Hematopoietic multipotent progenitor cell treated with erythropoietin and hydrocortisone succinate and interleukin-3 and kit ligand, for 6 days (in vitro differentiated cells): ENCODE data around the gene GAB4.
"Not testable (repeated sequence)": the region's sequence is repeated elsewhere in the genome, so short reads cannot be mapped to it uniquely, and the experiment has no call there.

Experiments
- DNase-seq: peaks from one replicate; pipeline ENCODE4 v3.0.0-alpha.2; 2015

GAB4 gene

DNA sequence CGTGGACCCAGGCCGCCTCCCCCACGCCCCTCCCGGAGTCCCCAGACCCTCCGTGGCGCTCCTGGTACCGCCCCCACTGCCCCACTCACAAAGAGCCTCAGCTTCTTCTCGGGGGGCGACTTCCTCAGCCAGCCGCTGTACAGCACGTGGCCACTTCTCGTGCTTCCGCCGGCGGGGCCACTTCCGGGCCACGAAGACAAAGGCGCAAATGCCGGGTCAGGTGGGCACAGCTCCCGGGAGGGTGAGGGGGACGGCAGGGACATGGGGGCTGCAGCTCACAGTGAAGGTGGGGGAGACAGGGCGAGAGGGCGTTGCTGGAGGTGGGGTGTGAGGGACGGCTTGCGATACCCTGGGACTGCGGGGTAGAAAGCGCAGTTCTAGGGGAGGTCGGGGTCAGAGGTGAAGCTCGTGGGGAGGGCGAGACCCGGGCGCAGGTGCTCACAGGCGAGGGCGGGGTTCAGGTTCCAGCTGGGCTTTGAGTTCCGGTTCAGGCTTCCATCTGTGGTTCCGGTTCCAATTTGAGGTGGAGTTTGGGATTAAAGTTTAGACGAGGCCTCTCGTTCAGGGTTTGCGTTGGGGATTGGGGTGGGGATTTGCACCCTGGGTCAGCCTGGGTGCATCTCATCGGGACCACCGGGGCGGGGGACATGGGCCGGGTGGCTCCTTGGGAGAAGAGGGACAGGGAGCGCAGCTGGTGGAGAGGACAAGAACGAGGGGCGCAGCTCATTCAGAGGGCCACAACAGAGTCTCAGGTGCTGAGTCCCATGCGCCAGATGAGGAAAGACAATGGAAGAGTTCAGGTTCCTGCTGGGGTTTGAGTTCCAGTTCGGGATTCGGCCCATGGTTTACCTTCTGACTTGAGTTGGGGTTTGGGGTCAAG lies at the start of gene GAB4:
Gene GAB4, minus strand, starts transcription at position 371 of the 880 bp plus-strand sequence. Its CDS starts 108 bp downstream, at position 263.
- no peak for DNase-seq

DNA sequence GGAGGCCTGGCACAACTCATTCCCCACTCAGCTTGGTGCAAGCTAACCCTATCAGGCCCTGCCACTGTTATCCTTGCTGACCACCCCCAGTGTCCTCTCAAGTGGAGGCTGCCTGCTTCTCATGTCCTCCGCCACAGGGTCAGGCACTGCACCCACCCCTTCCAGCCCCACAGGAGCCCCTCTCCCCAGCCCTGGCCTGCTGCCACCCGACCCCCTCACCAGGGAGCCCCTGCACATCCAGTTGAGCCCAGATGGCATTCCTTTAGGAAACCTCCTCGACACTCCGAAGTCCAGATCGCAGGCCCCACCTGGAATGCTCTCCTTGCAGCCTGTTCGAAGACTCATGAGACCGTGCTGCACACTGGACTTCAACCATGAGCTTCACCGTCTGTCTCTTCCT lies 48.8 kb upstream of the GAB4 start:
- DNase-seq = no peak

DNA sequence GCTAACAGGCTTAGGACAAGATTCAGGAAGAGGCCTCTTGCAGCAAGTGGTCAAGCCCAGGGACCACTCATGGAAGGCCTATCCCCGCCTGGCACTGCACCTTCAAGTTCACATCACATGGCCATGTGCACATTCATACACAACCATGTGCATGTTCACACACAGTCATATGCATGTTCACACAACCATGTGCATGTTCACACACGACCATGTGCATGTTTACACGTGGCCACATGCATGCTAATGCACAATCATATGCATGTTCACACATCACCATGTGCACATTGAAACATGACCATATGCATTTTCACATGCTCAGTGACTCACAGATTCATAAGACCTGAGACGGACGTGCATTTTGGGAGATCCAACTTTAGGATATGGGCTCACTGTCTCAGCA lies 48.0 kb upstream of the GAB4 start:
- no peak for DNase-seq

GRCh38 chr22:17047656-17048055 lies 39.6 kb upstream of the GAB4 start:
- peak; percentile 35 for DNase-seq

DNA sequence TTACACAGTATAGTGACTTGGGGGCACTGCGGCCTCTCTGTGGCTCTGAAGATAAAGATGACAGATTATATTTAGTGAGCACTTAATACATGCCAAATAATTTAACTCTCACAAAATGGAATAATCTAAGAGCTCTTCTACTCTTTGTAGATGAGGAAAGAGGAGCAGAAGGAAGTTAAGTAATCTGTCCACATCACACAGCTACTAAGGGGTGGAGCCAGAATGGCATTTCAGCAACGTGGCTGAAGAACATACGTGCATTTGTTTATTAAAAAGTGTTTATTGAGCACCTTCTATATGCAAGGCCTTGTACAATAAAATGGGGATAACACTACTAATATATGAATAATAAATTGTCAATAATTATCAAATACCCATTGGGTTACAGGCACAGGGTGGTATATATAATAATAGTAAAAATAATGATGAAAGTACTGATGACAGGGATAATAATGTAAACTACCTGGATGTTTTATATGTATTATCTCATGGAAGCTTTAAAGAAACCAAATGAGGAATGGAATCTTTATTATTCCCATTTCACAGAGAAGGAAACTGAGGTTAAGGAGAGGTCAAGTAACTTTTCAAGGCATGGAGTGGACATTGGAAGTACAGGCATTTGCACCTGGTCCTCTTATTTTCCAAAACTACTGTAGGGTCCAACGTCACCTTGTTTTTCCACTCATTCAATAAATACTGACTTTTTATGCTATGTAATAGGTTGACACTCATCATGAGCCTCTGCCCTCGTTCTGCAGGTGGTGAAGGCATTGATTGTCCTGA lies 38.7 kb upstream of the GAB4 start:
- DNase-seq = peak; percentile 9

GRCh38 chr22:17043521-17043920 lies 35.5 kb upstream of the GAB4 start:
- DNase-seq = no peak

DNA sequence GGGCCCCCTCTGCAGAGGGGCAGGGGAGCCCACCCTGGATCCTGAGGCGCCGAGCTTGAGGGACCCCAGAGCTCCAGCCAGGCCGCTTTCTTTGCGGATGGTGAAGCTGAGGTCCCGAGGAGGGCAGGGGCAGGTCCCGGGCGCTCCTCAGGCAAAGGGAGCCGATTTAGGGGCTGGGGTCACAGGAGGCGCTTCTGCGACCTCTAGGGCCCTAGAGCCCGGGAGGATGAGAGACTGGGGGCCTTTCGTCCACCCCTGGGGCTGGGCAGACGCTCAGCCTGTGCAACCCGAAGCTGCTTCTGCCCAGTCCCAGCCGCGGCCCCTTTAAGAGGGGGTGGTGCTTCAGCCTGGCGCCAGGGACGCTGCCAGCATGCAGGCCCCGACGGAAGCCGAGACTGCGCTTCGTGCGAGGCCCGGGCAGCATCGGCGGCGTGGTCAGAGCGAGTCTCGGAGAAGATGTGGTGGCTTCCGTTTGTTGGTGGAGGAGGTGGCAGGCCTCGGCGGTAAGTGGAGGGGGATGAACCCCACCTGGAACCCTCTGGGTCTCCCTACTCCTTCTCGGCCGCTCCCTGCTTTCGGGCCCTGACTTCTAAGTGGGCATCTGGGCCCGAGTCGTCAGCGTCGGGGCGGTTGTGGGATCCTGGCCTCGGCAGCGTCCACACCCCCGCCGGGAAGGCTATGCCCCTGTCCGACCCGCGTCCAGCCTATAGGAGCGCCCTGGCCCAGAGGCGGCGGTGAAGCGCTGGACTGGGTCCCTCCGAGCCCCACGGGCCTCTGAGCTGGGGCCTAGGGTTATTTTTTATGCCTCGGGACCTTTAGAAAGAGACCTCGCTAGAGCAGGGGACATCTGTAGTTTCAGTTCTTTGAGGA lies 29.1 kb upstream of the GAB4 start:
- not testable (repeated sequence) for DNase-seq

DNA sequence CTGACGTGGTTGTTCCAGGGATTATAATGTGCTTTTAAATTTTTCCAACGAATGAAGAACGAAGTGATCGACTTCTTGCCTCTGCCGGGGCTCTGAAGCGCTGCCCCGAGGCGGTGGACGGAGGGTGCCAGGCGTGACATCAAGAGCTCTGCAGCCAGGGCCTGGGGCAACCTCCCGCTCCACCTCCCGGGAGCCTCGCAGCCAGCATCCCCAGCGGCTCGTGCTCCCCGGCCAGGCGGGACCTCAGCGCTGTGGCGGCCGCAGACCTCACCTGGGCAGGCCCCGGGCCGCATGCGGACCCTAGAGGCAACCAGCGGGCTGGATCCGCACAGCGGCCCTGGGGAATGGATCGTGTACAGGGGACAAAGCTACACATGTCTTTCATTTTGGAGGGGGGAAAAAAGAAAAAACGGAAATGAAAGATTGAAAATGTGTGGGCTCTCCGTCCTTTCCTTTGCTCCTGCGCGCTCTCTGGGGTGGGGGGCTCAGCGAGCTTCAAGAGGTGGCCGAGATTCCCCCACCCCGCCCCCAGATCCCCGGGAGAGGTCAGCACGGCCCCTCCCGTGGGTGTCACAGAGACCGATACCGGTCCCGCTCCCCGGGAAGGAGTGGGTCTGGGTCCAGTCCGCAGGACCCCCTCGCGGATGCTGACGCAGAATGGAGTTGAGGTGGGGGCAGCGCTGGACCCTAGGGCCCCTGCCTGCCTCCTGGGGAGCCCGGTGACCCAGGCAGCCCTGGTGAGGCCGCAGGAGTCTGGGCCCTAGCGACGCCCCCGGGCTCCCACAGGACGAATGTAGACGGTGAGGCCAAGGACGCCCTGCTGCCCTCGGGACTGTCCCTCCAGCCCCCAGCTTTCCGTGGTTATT lies 28.2 kb upstream of the GAB4 start:
- not testable (repeated sequence) for DNase-seq

- DNase-seq = no peak
These were observed 27.2 kb upstream of the GAB4 start for GRCh38 chr22:17035246-17035645.

DNA sequence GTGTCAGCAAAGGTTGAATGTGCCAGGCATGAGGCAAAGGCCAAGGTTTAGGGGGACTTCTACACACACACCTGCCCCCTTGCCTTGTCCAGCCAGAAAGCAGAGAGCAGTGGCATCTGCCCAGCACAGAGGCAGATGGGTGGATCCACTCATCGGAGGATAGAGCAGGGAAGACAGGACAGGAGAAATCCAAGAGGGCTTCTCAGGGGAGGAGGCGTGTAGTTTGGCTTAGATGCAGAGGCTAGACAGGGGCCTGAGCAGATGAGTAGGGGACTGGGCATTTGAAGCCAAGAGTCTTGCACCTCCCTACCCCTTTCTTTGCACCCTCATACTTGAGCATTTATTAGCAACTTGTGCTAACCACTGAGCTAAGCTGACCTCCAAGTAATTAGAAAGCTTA lies 26.5 kb upstream of the GAB4 start:
- not testable (repeated sequence) for DNase-seq

DNA sequence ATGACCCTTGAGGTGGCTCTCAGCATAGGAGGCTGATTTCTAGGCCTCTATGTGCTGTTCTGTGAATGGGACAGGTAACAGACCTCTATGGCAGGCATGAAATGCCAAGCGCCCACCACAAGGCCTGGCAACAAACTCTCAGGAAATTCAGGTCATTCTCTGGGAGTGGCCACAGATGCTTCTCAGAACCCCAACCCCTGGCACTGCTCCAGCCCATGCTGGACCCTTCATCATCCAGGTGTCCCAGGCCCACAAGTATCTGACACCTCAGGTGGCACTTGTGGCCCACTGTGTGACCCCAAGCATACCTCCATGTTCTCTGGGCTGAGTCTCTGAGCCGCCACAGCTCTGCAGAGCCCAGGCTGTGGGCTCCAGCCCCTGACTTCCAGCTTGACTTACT lies 24.3 kb upstream of the GAB4 start:
- not testable (repeated sequence) for DNase-seq

DNA sequence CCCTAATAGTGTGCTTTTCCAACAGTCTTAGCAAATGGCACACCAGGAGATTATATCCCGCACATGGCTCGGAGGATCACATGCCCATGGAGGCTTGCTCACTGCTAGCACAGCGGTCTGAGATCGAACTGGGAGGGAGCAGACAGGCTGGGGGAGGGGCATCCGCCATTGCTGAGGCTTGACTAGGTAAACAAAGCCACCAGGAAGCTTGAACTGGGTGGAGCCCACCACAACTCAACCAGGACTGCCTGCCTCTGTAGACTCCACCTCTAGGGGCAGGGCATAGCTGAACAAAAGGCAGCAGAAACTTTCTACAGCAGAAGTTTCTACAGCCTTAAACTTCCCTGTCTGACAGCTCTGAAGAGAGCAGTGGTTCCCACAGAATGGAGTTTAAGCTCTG lies 16.4 kb upstream of the GAB4 start:
- DNase-seq = not testable (repeated sequence)

- not testable (repeated sequence) for DNase-seq
These were observed 7.5 kb upstream of the GAB4 start for GRCh38 chr22:17015552-17015951.

DNA sequence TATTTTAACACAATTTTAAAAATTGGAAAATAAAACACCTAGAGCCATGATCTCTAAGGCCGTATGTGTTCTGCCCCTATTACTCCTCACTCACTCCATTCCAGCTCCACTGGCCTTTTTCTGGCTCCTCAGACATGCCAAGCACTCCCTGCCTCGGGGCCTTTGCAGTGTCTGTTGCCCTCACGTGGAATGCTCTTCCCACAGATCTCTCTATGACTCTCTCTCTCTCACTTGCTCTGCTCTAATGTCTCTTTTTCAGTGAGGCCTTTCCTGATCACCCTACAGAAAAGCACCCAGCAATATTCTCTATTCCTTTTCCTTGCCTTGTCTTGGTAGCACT lies 6.0 kb upstream of the GAB4 start:
- not testable (repeated sequence) for DNase-seq

DNA sequence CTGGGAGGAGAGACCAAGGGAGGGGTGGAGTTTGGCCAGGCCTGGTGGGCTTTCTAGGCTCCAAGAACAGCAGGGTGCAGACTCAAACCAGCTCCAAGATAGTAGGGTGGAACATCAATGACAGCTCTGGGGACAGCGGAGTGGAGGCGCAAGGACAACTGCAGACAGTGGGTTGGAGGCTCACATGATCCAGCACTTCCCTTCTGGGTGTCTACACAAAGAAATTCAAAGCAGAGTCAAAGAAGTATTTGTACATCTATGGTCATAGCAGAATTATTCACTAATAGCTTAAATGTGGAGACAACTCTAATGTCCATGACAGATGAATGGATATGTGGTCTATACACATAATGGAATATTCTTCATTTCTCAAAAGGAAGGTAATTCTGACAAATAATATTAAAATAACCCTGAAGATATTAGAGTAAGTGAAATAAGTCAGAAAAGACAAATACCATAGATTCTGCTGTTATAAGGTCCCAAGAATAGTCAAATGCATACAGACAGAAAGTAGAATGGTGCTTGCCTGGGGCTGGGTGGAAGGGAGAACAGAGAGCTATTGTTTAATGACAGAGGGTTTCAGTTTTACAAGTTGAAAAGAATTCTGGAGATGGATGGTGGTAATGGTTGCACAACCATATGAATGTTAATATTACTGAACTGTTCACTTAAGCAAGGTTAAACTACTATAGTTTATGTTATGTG lies 5.5 kb upstream of the GAB4 start:
- DNase-seq = no peak

GRCh38 chr22:17012267-17012666 lies 4.2 kb upstream of the GAB4 start:
- DNase-seq = no peak

GRCh38 chr22:17009640-17010291 lies 1.7 kb upstream of the GAB4 start:
- no peak for DNase-seq

DNA sequence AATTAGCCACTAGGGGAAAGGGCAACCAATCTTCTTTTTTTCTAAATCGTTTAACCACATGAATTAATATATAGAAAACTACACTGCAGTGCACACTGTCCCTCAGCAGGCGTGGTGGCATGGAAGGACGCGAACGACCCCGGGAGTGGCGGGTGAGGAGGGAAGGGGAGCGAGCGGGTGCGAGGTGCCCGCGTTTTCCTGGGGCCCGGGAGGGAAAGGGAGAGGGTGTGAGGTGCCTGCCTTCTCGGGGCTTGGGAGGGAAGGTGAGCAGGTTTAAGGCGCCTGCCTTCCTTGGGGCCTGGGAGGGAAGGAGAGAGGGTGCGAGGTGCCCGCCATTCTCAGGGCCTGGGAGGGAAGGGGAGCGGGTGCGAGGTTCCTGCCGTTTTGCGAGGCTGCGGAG lies 765 bp downstream of the GAB4 start:
- DNase-seq = no peak

DNA sequence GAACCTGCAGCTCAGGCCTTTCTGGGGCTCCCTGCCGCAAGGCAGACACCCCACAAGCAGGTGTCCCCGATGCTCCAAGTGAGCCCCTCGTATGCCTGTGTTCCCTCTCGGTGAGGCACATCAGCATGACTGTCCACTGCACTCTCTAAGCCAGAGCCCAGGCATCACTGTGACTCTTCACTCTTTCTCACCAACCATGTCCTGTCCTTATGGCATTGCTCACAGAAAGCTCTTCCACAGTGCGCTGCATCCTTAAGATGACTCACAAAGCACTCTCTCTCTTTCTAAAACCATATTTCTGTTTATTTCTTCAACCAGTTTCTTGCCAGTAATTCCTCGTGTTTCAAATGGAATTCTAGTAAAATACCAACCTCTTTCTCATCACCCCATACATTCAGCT lies 18.1 kb downstream of the GAB4 start:
- no peak for DNase-seq

DNA sequence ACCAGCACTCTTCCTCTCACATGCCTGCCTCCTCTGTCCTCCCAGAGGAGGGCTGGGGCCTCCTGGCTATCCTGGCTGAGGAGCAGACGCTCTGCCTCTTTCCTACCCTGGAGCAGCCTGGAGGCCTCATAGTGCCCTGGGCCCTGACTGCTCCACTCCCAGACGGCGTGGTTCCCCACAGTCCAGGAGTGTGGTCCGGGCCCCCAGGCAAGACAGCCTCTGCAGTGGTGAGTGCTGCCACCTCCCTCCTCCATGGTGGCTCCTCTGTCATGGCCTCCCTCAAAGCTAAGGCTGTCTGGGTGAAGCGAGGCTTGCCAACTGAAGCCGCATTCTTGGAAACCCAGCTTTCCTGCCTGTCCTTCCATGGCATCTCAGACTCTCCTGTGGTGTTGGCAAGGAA lies 19.8 kb downstream of the GAB4 start:
- DNase-seq = no peak

DNA sequence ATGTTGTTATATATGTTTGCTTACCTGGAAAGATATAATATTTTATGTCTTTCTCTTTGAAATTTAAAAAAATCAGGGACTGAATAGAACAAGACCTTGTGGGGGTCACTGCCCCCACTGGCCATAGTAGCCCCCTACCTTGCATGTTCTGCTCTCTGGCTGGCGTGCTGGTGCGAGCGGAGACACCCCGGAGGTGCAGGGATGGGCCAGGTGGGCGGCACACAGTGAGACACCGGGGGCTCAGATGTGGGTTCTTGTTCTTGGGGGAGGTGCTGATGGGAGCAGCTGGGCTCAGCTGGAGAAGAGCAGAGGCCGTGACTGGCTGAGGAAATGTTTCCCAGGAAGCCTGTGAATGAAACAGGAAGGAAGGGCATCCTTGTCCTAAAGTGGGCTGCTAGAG lies 20.2 kb downstream of the GAB4 start:
- no peak for DNase-seq
